Measurements from ENCODE around the gene PLS3.

DNA sequence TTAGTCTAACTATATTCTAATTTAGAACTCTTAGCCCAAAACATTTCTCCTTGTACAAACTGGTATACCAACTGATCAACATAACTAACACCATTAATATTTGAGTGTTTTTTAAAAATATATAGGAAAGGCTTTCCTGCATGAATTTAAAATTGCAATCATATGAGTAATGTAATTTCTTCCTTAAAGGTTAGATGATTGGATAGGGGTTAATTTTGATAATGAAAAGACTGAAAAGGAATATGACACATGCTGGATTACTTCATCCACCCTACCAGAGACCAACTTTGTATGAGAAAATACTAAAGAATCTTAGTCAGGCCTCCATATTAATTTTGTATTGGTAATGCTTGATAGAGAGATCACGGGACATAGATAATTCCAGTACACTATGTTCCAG, 25.1 kb upstream of the PLS3 start:
- no peak for TF ChIP-seq POLR2A (IDR thresholded peaks at IDR 0.05)
- TF ChIP-seq, protein P1, sequence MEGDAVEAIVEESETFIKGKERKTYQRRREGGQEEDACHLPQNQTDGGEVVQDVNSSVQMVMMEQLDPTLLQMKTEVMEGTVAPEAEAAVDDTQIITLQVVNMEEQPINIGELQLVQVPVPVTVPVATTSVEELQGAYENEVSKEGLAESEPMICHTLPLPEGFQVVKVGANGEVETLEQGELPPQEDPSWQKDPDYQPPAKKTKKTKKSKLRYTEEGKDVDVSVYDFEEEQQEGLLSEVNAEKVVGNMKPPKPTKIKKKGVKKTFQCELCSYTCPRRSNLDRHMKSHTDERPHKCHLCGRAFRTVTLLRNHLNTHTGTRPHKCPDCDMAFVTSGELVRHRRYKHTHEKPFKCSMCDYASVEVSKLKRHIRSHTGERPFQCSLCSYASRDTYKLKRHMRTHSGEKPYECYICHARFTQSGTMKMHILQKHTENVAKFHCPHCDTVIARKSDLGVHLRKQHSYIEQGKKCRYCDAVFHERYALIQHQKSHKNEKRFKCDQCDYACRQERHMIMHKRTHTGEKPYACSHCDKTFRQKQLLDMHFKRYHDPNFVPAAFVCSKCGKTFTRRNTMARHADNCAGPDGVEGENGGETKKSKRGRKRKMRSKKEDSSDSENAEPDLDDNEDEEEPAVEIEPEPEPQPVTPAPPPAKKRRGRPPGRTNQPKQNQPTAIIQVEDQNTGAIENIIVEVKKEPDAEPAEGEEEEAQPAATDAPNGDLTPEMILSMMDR (IDR thresholded peaks at IDR 0.05), result no peak
